GM18519 (cell line): Measurements from ENCODE around the gene EVC2.

Source experiments
- ATAC-seq: cut with Tn5 transposase; IDR thresholded peaks from one replicate; pipeline ENCODE4 v1.9.1; 2021; ENCODE audit warnings: mild to moderate bottlenecking, moderate library complexity; ENCODE audit not compliant: unreplicated experiment, low FRiP score

EVC2 gene

GRCh38 chr4:5708449-5709206 is at the start of gene EVC2:
EVC2 (minus strand) TSS chr4:5708559; CDS start chr4:5708513, 46 bp downstream.
- no peak for ATAC-seq

GRCh38 chr4:5757954-5758353 is 49.6 kb upstream of the EVC2 start:
- no peak for ATAC-seq

- no peak for ATAC-seq
Measured at GRCh38 chr4:5757536-5757935, 49.2 kb upstream of the EVC2 start.

GRCh38 chr4:5757091-5757490 is 48.7 kb upstream of the EVC2 start:
- no peak for ATAC-seq

- no peak for ATAC-seq
Measured at GRCh38 chr4:5756271-5756670, 47.9 kb upstream of the EVC2 start.

- ATAC-seq: no peak
Measured at GRCh38 chr4:5755679-5756078, 47.3 kb upstream of the EVC2 start.

GRCh38 chr4:5755161-5755560 is 46.8 kb upstream of the EVC2 start:
- no peak for ATAC-seq

- ATAC-seq: no peak
Measured at GRCh38 chr4:5754529-5754881, 46.1 kb upstream of the EVC2 start.

GRCh38 chr4:5753766-5754528 is 45.6 kb upstream of the EVC2 start:
- no peak for ATAC-seq

- ATAC-seq: no peak
Measured at GRCh38 chr4:5753366-5753765, 45.0 kb upstream of the EVC2 start.

- no peak for ATAC-seq
Measured at GRCh38 chr4:5752376-5753184, 44.2 kb upstream of the EVC2 start.

- ATAC-seq: no peak
Measured at GRCh38 chr4:5751666-5752375, 43.5 kb upstream of the EVC2 start.

- ATAC-seq: no peak
Measured at GRCh38 chr4:5750946-5751665, 42.7 kb upstream of the EVC2 start.

- ATAC-seq: no peak
Measured at GRCh38 chr4:5750052-5750945, 41.9 kb upstream of the EVC2 start.

- ATAC-seq: no peak
Measured at GRCh38 chr4:5749568-5749967, 41.2 kb upstream of the EVC2 start.

GRCh38 chr4:5747738-5748375 is 39.5 kb upstream of the EVC2 start:
- ATAC-seq: no peak

- ATAC-seq: no peak
Measured at GRCh38 chr4:5746829-5747737, 38.7 kb upstream of the EVC2 start.
